Activated naive CD8-positive, alpha-beta T cell treated with anti-CD3 and anti-CD28 coated beads, Interleukin-2, amount 50 U/mL, for 16 hours (primary cell): ENCODE results near the gene FTCDNL1.
A peak's percentile ranks its signal among the peaks of the same experiment; 100 is the strongest.

ENCODE experiments used
- DNase-seq: peaks from one replicate; pipeline ENCODE4 v3.0.0-alpha.2; 2020; ENCODE audit warnings: low read depth, low spot score

Gene FTCDNL1

DNA sequence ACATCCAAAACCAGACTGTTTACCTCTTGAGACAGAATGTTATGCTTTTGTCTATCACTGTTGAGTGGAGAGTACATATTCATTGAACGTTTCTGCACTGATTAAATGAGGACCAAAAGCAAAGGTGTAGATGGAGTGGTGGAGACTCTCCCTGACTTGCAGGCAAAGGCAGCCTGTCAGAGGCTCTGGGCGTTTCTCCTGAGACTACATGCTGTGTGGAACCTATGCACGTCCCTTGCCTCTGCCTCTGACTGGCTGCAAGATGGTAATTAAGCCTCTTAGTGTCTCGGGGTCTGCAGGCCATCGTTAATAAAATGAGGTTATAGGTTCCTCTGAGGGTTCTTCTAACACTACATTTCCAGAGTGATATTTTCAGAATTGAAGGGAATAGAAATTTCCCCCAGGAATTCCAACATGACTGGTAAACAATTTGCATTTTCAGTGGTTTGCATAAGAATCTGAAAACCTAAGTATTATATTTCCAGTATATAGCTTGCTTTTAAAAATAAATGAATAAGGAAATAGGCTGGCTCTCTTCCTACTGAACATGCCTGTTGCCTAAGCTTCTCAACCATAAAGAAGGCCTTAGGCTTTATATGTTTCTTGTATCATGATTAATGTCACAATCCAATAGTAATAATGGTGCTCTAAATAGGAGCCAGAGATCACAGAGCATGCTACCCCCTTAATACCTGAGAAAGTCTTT, 107.4 kb downstream of the FTCDNL1 start:
- no peak for DNase-seq

DNA sequence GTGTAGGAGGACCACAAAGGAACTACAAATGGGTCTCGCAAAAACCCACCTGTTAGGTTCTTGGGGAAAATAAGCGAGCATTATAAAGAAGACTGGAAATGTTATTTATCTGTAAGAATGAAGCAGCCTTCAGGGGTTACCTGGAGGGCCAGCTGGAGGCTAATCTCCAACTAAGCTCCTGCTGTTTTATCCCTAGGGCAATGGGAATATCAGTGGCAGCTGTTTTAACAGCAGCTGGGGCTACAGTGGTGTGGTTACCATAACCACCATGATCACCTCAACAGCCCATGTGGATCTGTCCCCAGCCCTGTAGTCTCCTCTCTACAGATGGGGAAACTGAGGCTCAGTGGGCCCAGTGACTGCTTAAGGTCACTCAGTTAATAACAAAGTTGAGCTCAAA, 108.1 kb downstream of the FTCDNL1 start:
- DNase-seq: no peak

DNA sequence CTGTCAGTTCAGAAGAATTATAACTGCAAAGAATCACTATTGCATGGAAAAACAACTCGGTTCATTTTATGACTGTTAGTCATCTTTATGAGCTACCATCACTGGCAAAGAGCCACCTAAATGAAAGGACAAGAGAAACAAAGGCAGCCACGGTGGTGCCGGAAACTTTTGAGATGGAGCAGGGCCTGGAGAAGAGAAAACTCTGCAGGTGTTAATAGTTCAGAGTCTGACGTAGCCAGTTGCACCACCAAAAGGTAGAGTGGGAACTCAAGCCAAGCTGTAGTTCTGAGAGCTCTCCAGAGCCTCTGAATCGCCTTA, 110.9 kb downstream of the FTCDNL1 start:
- no peak for DNase-seq

- peak; percentile 39 for DNase-seq
Measured at GRCh38 chr2:199739413-199740110, 111.4 kb downstream of the FTCDNL1 start.

DNA sequence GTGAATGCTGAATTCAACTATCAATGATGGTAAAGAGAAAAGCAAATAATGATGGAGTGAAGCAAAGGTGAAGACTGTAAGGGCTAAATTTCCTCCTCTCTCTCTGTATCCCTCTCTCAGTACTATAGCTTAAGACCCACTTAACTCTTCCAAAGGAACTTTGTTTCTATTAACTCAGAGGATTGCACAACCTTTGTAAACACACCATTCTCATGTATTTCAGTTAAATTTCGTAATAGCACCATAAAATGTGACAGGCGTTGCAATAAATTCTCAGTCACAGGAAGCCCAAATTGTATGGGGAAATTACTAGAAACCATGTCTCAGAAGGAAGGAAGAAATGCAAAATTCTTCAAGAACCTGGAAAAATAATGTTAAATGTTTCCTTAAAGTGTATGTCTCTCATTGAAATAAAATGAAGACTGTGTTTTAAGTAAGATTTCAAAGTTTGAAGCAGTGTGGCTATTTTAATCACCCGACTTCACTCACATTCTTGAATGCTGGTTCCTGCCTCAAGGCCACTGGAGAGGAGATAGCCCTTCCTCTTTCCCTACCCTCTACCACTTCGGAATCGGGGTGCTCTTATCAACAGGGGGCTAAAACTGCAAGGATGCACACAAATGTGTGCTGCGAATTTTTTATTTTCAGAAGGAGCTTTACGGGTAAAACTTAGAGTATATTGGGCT, 112.1 kb downstream of the FTCDNL1 start:
- no peak for DNase-seq

- no peak for DNase-seq
Measured at GRCh38 chr2:199734651-199735050, 116.3 kb downstream of the FTCDNL1 start.

GRCh38 chr2:199734011-199734410, 117.0 kb downstream of the FTCDNL1 start:
- DNase-seq: no peak

- no peak for DNase-seq
Measured at GRCh38 chr2:199727801-199728200, 123.2 kb downstream of the FTCDNL1 start.

DNA sequence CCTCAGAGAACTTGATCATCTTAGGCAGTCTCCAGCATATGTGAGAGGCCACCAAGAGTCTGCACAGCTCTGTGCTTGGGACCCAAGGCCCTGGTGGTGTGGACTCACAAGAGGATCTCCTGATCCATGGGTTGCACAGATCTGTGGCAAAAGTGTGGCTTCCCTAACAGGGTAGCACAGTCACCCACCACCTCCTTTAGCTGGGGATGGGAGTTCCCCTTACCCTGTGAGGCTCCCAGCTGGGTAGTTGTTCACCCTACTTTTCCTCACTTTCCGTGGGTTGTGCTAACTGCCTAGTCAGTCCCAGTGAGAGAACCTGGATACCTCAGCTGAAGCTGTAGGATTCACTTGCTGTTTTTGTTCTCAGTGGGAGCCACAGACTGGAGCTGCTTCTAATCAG, 123.7 kb downstream of the FTCDNL1 start:
- no peak for DNase-seq

- no peak for DNase-seq
Measured at GRCh38 chr2:199718074-199718473, 132.9 kb downstream of the FTCDNL1 start.

DNA sequence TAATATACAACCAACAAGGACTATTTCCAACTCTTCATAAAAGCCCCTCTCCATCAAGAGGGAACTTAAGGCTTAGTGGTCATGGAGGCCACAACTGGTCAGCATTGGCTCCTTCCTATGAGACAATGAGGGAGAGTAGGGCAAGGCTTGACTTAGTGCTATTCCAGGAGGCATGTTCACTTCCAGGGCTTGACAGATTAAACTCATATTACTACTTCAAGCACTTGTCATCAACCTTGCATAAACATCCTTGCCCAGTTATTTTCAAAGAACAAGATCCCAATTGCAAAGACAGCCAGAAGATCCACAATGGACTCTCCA, 133.4 kb downstream of the FTCDNL1 start:
- no peak for DNase-seq

- DNase-seq: no peak
Measured at GRCh38 chr2:199716807-199717586, 134.0 kb downstream of the FTCDNL1 start.

DNA sequence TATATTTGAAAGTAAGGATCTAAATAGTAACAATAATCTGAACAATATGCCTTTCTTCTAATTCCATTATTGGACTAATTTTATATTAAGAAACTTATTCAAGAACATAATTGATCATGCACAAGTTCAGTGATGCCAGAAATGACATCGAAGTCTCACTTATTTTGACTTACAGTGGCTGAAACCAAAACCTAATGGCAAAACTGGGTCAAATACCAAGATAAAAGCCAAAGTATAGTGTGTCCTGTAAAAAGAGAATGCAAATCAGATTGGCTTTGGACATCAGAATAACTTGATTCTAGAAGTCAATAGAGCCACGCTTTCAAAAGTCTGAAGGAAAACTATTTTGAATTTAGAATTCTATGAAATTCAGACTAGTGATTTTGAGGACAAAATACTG, 137.2 kb downstream of the FTCDNL1 start:
- no peak for DNase-seq

GRCh38 chr2:199710551-199710950, 140.4 kb downstream of the FTCDNL1 start:
- no peak for DNase-seq
